Stimulated activated naive CD8-positive, alpha-beta T cell treated with anti-CD3 and anti-CD28 coated beads, Interleukin-15, Interleukin-2, amounts not matched to agents 100 U/mL and 50 U/mL, for 24 hours (primary cell): ENCODE results near the gene NMD3.

ENCODE experiments used
- ATAC-seq: fragments of 150-1000 bp; cut with Tn5 transposase; one replicate; pipeline ENCODE4 v1.10.0; 2021
- DNase-seq: peaks from one replicate; pipeline ENCODE4 v3.0.0; 2021

The NMD3 gene

GRCh38 chr3:161284989-161285388, 63.9 kb downstream of the NMD3 start:
- no peak for ATAC-seq
- DNase-seq, result no peak

GRCh38 chr3:161289174-161289573, 68.1 kb downstream of the NMD3 start:
- no peak for ATAC-seq
- no peak for DNase-seq

GRCh38 chr3:161291191-161291901, 70.2 kb downstream of the NMD3 start:
- DNase-seq (no peak), ATAC-seq (no peak)

GRCh38 chr3:161293381-161293780, 72.3 kb downstream of the NMD3 start:
- DNase-seq (no peak), ATAC-seq (no peak)

- ATAC-seq, result no peak
Observed at GRCh38 chr3:161295325-161295724, 74.2 kb downstream of the NMD3 start.

GRCh38 chr3:161296814-161297213, 75.7 kb downstream of the NMD3 start:
- no peak for ATAC-seq
- DNase-seq, result no peak

More at GRCh38 chr3:161295325-161295724, 74.2 kb downstream of the NMD3 start:
- no peak for DNase-seq
